GM21786 (cell line): Measurements from ENCODE around the gene TCF7L1.
"Not testable (repeated sequence)": the region's sequence is repeated elsewhere in the genome, so short reads cannot be mapped to it uniquely, and the experiment has no call there.

ENCODE experiments used
- ATAC-seq: cut with Tn5 transposase; IDR thresholded peaks from one replicate; pipeline ENCODE4 v1.9.1; 2021; ENCODE audit not compliant: unreplicated experiment

TCF7L1 gene

DNA sequence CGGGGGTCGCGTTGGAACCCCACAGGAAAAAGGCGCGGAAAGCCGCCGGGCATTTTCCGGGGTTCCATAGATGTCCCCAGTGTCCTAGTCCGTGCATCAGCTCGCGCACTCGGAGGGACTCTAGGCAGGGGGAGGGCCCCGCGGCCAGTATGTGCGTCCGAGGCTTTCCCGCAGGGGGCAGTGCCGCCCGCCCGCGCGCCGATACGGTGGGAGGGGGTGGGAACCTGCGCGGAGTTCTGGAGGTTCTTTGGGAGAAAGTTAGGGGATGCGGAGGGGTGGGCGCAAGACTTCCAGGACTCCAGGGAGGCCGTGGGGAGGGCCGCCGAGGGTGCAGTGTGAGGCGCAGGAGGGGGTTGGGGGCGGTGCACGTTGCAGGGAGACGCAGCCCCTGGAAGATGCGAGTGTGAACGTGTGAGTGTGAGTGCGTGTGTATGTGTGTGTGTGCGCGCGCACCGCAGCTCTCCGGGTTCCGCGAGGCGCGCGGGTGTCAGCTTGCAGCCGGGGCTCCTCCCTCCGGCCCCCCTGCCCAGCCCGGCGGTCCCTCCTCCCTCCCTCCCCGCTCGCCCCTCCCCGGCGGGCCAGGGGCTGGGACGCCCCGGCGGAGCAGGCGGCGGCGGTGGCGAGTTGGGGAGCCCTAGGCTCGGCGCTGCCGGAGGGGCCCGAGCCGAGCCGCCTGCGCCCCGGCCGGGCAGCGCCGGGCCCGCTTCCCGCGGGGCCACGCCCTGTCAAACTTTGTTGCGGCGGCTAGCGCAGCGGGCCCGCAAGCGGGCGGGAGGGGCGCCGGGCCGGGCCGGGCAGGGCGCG lies at the start of gene TCF7L1:
TCF7L1 (plus strand) TSS at position 559 of the 804 bp plus-strand sequence. CDS start 293 bp downstream, outside the sequence.
- ATAC-seq, result no peak

DNA sequence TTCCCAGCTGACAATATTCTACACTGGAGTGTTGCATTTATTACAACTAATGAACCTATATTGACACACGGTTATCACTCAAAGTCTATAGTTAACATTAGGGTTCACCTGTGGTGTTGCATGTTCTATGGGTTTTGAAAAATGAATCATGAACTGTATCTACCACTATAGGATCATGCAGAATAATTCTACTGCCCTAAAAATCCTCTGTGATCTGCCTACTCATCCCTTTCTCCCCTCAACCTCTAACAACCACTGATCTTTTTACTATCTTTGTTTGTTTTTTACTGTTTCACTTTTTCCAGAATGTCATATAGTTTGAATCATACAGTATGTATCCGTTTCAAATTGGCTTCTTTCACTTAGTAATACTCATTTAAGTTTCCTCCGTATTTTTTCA lies 47.6 kb upstream of the TCF7L1 start:
- ATAC-seq, result no peak

GRCh38 chr2:85087541-85087940 lies 45.7 kb upstream of the TCF7L1 start:
- no peak for ATAC-seq

DNA sequence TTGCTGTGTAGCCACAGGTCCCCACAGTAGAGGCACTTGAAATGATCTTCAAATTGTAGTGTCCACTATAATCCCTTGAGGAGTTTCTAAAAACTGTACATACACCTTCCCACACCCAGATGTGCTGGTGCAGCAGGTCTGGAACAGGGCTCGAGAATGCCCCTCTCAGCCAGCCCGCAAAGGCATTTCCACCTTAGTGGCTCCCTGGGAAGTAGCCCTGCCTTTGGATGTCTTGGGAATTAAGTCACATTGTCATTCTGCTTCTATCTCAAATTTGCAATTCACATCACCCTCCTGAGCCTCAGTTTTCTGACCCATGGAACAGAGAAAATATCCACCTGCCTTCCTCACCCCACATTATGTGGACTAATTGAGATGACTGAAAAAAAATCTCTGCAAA lies 44.3 kb upstream of the TCF7L1 start:
- no peak for ATAC-seq

GRCh38 chr2:85089585-85089984 lies 43.6 kb upstream of the TCF7L1 start:
- no peak for ATAC-seq

GRCh38 chr2:85091838-85092237 lies 41.4 kb upstream of the TCF7L1 start:
- no peak for ATAC-seq

GRCh38 chr2:85095094-85095493 lies 38.1 kb upstream of the TCF7L1 start:
- no peak for ATAC-seq

DNA sequence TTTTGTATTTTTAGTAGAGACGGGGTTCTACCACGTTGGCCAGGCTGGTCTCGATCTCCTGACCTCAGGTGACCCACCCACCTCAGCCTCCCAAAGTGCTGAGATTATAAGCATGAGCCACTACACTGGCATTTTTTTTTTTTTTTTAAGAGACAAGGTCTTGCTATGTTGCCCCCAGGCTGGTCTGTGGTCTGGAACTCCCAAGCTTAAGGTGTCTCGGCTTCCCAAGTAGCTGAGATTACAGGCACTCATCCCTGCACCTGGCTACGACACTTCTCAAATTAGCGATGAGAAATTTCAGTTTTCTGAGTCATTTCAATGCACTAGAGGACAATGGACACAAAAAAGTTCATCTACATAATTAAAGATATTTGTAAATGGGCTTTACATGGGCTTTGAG lies 36.6 kb upstream of the TCF7L1 start:
- no peak for ATAC-seq

DNA sequence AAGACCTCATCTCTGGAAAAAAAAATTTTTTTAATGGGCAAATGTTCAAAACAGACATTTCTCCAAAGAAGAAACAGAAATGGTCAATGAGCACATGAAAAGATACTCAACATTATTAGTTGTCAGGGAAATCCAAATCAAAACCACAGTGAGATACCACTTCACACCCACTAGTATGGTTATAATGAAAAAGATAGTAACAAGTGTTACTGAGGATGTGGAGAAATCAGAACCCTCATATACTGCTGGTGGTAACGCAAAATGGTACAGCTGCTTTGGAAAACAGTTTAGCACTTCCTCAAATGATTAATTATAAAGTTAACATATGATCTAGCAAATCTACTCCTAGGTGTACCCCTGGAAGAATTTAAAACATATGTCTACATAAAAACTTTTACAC lies 29.0 kb upstream of the TCF7L1 start:
- ATAC-seq, result no peak

DNA sequence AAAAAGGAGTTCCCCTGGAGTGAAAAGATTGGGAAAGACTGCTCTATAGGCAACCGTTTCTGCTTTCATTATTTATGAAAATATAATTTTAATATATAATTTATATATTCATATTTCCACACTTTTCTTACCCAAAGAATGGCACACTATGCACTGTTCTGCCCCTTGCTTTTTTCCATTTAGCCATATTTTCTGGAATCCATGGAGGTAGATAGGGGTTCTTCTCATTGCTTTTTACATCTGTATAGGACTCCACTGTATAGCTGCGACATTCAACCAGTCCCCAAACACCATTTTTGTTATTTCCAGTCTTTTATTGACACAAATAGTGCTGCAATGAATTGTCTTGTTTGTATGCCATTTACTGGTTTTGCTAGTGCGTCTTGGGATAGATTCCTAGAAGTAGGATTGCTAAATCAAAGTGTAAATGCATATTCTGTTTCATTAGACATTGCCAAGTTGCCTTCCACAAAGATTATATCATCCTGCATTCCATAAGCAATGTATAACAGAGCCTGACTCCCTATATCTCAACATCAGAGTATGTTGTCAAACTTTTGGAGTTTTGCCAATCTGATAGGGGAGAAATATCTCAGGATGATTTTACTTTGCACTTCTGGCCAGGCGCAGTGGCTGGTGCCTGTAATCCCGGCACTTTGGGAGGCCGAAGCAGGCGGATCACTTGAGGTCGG lies 26.6 kb upstream of the TCF7L1 start:
- ATAC-seq, result no peak

- ATAC-seq, result no peak
Observed at GRCh38 chr2:85110991-85111560, 22.1 kb upstream of the TCF7L1 start.

GRCh38 chr2:85111819-85112281 lies 21.3 kb upstream of the TCF7L1 start:
- no peak for ATAC-seq

- no peak for ATAC-seq
Observed at GRCh38 chr2:85112906-85113625, 20.1 kb upstream of the TCF7L1 start.

DNA sequence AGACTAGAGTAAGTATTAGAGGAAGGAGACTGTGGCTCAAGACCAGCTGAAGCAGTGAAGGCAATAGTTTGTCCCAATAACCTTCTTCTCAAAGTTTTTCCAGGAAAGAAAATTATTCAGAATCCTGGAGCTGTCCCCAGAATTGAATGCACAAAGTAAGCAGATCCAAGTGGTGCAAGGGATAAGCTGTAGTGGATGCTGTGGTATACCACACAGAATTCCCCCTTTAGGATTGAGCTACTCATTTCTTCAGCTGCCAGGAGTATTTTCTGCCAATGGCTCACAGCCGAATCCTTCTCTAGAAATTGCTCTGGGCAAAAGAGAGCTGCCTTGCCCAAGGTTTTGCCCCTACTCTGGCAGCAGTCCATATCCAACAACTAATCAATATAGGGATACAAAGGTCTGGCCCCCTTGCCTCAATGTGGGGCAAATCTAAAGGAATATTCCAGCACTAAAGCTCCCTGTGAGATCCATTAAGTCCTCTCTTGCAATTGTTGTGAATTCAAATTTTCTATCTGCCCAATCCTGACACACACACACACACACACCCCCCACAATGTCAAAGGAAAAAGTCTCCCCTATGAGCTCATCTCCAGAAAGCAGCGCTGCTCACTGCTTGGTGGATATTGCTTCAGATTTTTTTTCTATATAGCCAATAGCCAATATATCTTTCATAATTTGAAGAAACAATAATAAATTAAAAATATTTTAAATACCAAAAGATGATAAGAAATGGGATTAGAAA lies 18.4 kb upstream of the TCF7L1 start:
- ATAC-seq, result no peak

DNA sequence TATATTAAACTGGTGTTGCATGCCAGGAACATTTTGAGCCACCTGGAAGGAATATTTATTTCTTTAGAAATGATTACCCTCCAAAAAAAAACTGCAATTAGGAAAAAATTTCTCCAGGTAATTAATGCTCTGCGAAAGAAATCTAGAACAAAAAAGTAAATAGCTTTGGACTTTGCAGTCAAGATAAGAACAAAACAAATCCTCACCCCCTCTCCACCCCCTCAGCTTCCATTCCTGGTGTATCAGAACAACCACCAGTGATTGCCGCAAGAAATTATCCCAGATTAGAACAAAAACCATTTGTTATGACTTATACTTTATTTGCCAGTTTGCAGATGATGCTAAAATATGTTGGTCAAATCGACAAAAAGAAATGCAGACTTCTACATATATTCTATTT lies 17.0 kb upstream of the TCF7L1 start:
- ATAC-seq, result no peak

DNA sequence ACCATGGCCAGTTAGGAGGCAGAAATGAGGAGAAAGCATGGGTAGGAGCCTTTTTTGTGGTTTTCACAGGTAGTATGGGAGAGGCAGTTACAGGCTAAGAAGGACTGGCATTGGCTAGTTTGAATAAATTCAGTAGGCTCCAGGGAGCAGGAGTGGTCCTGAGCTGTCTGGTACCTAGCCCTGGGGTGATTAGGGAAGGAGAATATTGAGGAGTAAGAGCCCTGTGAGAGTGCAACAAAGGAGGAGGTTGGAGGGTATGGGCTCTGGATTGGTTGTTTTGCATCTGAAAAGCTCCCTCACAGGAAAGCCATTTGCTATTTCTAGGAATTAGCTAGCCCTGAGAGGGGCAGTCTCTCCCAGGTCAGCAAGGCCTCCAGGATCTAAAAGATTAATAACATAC lies 13.3 kb upstream of the TCF7L1 start:
- ATAC-seq, result no peak

GRCh38 chr2:85120363-85120762 lies 12.8 kb upstream of the TCF7L1 start:
- no peak for ATAC-seq

DNA sequence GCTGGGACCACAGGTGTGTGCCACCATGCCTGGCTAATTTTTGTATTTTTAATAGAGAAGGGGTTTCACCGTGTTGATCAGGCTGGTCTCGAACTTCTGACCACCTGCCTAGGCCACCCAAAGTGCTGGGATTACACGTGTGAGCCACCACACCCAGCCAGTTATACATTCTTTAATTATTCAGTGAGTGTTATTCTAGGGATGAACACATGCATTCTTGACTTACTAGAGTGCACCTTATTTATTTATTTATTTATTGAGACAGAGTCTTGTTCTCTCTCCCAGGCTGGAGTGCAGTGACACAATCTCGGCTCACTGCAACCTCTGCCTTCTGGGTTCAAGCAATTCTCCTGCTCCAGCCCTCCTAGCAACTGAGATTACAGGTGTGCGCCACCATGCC lies 6.7 kb upstream of the TCF7L1 start:
- not testable (repeated sequence) for ATAC-seq

GRCh38 chr2:85129861-85130260 lies 3.3 kb upstream of the TCF7L1 start:
- no peak for ATAC-seq

DNA sequence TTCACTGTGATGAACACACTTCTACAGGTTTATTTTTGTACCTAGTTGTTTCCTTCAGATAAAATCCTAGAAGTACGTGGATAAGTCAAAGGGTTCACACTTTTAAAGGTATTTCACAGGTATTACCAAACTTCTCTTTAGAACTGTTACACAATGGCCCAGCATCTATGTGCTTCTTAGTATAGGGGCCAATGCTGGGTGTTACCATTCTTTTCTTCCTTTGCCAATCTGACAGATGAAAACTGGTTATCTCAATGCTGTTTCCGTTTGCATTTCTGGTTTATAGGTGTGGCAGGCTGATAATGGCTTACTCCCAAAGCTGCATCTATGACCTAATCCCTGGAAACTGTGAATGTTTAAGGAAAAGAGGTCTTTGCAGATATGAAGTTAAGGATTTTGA lies 2.8 kb upstream of the TCF7L1 start:
- no peak for ATAC-seq

GRCh38 chr2:85131116-85131515 lies 2.1 kb upstream of the TCF7L1 start:
- no peak for ATAC-seq
